Esophagus squamous epithelium (tissue), 5 donors: ENCODE data around the gene SERGEF. TPM values are rescaled to one million over a fixed set of nuclear protein-coding genes. Genes with fewer than 3 reads are reported as not detected.

ENCODE experiments used
- DNase-seq: peaks from one replicate; lab custom pipeline; 2025; lab: John Stamatoyannopoulos, UW
- H3K27ac ChIP-seq, 4 donors: fragments of 200-600 bp; sonication (generic); one replicate each; pipeline ENCODE4 v1.5.1; 2016 to 2019; ENCODE audit warnings: mild to moderate bottlenecking in 1 of 4
- H3K27me3 ChIP-seq, 4 donors: fragments of 200-600 bp; sonication (generic); 1 replicate in 3 of 4; 2 replicates in 1 of 4; pipeline versions ENCODE4 v1.5.1 to v1.6.0; 2017 to 2021; ENCODE audit warnings: antibody characterized with exemption in 1 of 4
- H3K36me3 ChIP-seq, 3 donors: fragments of 200-600 bp; sonication (generic); one replicate each; pipeline ENCODE4 v1.5.1; 2016 to 2019
- H3K4me1 ChIP-seq, 3 donors: fragments of 200-600 bp; sonication (generic); one replicate each; pipeline ENCODE4 v1.5.1; 2017 to 2019
- H3K4me3 ChIP-seq, 4 donors: fragments of 200-600 bp; sonication (generic); 1 replicate in 3 of 4; 2 replicates in 1 of 4; pipeline ENCODE4 v1.5.1; 2016 to 2019; ENCODE audit warnings: mild to moderate bottlenecking in 2 of 4, moderate library complexity in 1 of 4
- H3K9me3 ChIP-seq, 3 donors: fragments of 200-600 bp; sonication (generic); one replicate each; pipeline ENCODE4 v1.5.1; 2016 to 2019
- POLR2A ChIP-seq, 4 donors: fragments of 450-650 bp; IDR thresholded peaks; one replicate each; pipeline ENCODE4 v1.6.1; 2017; ENCODE audit warnings: antibody characterized with exemption in 4 of 4, mild to moderate bottlenecking in 4 of 4, moderate library complexity in 3 of 4
- WGBS, 2 donors: methylation state at CpG; one replicate each; pipeline ENCODE4 v1.1.5; 2018; 5-methylcytosine and 5-hydroxymethylcytosine counted together
- intact Hi-C: fragments of 100-400 bp; cut with DNase I; formaldehyde crosslinking; loops from one replicate; pipeline ENCODE4 v1.15.0; 2022
- total RNA-seq, 4 donors: library from RNA; depleted of rRNA; stranded (reverse); fragments of >200 nt; gene quantifications; one replicate each; pipeline ENCODE4 v1.1.0, GENCODE V29; 2016
- TF ChIP-seq, protein P1 (sequence below), 6 experiments: fragments of 450-650 bp in 4 of 6; fragments of 200-600 bp in 2 of 6; sonication (generic) in 2 of 6; IDR thresholded peaks; one replicate each; pipeline ENCODE4 v1.5.1; 2016 to 2019; ENCODE audit warnings: antibody characterized with exemption in 6 of 6, mild to moderate bottlenecking in 4 of 6, moderate library complexity in 4 of 6
- donor health status: DM: yes; HTN: yes; CAD: no.

Gene SERGEF
- total RNA-seq, 4 donors from 2014 or later = 4.2 to 35.7 (median 13.4) TPM

DNA sequence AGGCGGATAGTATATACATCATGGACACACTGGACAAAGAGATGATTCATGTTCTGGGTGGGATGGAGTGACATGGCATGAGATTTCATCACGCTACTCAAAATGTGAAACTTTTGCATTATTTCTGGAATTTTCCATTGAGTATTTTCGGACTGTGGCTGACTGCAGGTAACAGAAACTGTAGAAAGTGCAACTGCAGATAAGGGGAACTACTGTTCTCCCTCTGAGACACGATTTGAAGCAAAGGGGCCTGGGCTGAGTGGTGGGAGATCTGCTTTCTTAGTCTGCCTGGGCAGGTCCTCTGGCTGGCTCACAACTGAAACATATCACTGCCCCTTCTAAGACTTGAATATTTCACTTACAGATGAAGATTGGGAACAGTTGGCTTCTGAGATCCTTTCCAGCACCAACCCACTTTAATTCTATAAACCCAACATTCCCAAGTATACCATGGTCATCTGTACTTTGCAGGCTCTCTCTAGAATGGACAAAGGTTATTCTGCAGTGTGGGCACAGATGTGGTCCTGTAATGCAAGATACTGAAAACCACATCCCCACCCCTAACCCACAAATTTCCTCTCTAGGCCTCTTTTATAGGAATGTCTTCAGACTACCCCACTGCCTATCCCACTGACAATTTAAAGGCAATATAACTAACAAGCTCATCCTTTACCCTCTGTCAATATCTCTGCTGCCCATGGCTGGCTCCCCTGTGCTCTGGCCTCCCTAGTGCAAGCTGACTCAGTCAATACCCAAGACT lies 157.1 kb downstream of the SERGEF start:
- WGBS, 2 donors = 88 to 95% methylated on average over 4 of the region's 4 CpGs

DNA sequence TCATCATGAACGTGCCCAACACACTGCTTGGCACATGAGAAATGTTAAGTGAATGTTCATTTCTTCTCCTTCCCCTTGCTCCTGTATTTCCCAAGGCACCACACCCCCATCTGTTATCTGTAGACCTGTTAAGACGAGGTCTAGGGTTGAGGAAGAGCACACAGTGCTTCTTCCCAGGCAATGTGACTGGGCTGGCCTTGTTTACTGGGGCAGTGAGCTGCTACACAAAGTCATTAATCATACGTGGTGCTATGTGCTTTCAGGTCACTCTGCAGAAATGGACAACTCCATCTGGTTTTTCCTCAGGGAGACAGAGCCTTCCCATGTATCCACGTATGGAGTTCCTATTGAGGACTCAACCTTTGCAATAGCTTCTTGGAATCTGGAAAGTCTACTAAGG lies 159.6 kb downstream of the SERGEF start:
- WGBS, 2 donors = 86 to 90% methylated on average over 4 of the region's 4 CpGs
- H3K36me3 ChIP-seq = peaks cover 0 to 4% (median 0%) of the 10 kb centered on the region in 3 donors
- no peak for DNase-seq

More for the DNA sequence above, 157.1 kb downstream of the SERGEF start:
- TF ChIP-seq, protein P1, sequence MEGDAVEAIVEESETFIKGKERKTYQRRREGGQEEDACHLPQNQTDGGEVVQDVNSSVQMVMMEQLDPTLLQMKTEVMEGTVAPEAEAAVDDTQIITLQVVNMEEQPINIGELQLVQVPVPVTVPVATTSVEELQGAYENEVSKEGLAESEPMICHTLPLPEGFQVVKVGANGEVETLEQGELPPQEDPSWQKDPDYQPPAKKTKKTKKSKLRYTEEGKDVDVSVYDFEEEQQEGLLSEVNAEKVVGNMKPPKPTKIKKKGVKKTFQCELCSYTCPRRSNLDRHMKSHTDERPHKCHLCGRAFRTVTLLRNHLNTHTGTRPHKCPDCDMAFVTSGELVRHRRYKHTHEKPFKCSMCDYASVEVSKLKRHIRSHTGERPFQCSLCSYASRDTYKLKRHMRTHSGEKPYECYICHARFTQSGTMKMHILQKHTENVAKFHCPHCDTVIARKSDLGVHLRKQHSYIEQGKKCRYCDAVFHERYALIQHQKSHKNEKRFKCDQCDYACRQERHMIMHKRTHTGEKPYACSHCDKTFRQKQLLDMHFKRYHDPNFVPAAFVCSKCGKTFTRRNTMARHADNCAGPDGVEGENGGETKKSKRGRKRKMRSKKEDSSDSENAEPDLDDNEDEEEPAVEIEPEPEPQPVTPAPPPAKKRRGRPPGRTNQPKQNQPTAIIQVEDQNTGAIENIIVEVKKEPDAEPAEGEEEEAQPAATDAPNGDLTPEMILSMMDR (IDR thresholded peaks at IDR 0.05) = no peak
- no peak for TF ChIP-seq POLR2A (IDR thresholded peaks at IDR 0.05)
- Histone ChIP-seq H3K36me3 (peaks cover 0 to 4% (median 0%) of the 10 kb centered on the region in 3 donors), H3K4me3 (no peak overlapping the region), H3K9me3 (no peaks in the 10 kb centered on the region), H3K4me1 (no peaks in the 10 kb centered on the region), H3K27me3 (no peaks in the 10 kb centered on the region), H3K27ac (no peak overlapping the region)
- DNase-seq = no peak
- intact Hi-C loops = no loop called here

GRCh38 chr11:17852246-17852645 lies 160.6 kb downstream of the SERGEF start:
- 38 to 100% methylated on average over 1 of the region's 1 CpG for WGBS, 2 donors
- no peak overlapping the region for H3K27ac ChIP-seq
- peaks cover 0 to 4% (median 0%) of the 10 kb centered on the region in 3 donors for H3K36me3 ChIP-seq

More for the DNA sequence above, 159.6 kb downstream of the SERGEF start:
- TF ChIP-seq, protein P1 (IDR thresholded peaks at IDR 0.05) = no peak
- TF ChIP-seq POLR2A (IDR thresholded peaks at IDR 0.05) = no peak
- intact Hi-C loops = no loop called here
- H3K4me1 ChIP-seq = no peaks in the 10 kb centered on the region
- no peak overlapping the region for H3K4me3 ChIP-seq
- no peaks in the 10 kb centered on the region for H3K27me3 ChIP-seq
- no peaks in the 10 kb centered on the region for H3K9me3 ChIP-seq
- H3K27ac ChIP-seq = no peak overlapping the region

GRCh38 chr11:17851697-17852096 lies 161.2 kb downstream of the SERGEF start:
- WGBS, 2 donors = 100% methylated on average over 1 of the region's 1 CpG
- intact Hi-C loops = no loop called here

More at GRCh38 chr11:17852246-17852645, 160.6 kb downstream of the SERGEF start:
- intact Hi-C loops = no loop called here
- H3K4me3 ChIP-seq = no peak overlapping the region
- H3K27me3 ChIP-seq = no peaks in the 10 kb centered on the region
- no peaks in the 10 kb centered on the region for H3K9me3 ChIP-seq
- TF ChIP-seq, protein P1 (IDR thresholded peaks at IDR 0.05) = no peak
- TF ChIP-seq POLR2A (IDR thresholded peaks at IDR 0.05) = no peak
- no peaks in the 10 kb centered on the region for H3K4me1 ChIP-seq
- DNase-seq = no peak

DNA sequence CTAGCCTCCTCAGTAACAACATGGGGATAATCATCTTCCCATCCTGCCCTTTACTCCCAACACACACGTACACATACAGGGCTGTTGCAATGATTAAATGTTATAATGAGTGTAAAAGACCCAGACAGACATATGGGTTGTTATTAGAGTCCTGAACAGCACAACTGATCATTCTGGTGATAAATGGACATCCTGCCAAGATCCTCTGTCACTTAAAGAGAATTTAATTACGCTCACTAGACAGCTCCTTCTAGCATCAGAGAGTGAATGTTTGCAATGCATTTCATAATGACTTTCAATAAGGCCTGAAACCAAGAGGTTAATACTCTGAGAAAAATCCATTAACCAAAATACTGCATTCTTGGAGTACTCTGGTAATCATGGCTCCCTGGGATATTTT lies 162.5 kb downstream of the SERGEF start:
- TF ChIP-seq, protein P1 (IDR thresholded peaks at IDR 0.05) = no peak
- no peak for TF ChIP-seq POLR2A (IDR thresholded peaks at IDR 0.05)
- WGBS, 2 donors = 91 to 94% methylated on average over 2 of the region's 2 CpGs

More at GRCh38 chr11:17851697-17852096, 161.2 kb downstream of the SERGEF start:
- Histone ChIP-seq H3K27me3 (no peaks in the 10 kb centered on the region), H3K27ac (no peak overlapping the region), H3K4me3 (no peak overlapping the region), H3K4me1 (no peaks in the 10 kb centered on the region), H3K36me3 (no peaks in the 10 kb centered on the region), H3K9me3 (no peaks in the 10 kb centered on the region)
- DNase-seq = no peak
- no peak for TF ChIP-seq POLR2A (IDR thresholded peaks at IDR 0.05)
- TF ChIP-seq, protein P1 (IDR thresholded peaks at IDR 0.05) = no peak

More for the DNA sequence above, 162.5 kb downstream of the SERGEF start:
- no peaks in the 10 kb centered on the region for H3K9me3 ChIP-seq
- no peak overlapping the region for H3K27ac ChIP-seq
- H3K4me1 ChIP-seq = peaks cover 0 to 6% (median 0%) of the 10 kb centered on the region in 3 donors
- peaks cover 0 to 6% (median 0%) of the 10 kb centered on the region in 3 donors for H3K36me3 ChIP-seq
- H3K27me3 ChIP-seq = no peaks in the 10 kb centered on the region
- H3K4me3 ChIP-seq = no peak overlapping the region
- DNase-seq = no peak
- intact Hi-C loops = no loop called here
